MCF 10A (cell line): ENCODE measurements around the gene SRP54. TPM values are rescaled to one million over a fixed set of nuclear protein-coding genes. Genes with fewer than 3 reads are reported as not detected.

ENCODE experiments used
- BruUV-seq: library from RNA; stranded (reverse); fragments of 400-500 nt; replicated peaks from 2 replicates; lab custom pipeline; 2021; lab: Mats Ljungman, UMichigan
- CTCF ChIA-PET: fragments of 300-600 bp; sonication (Branson Sonifier 250); formaldehyde crosslinking; extraction: SDS; loops from one replicate; lab custom pipeline; 2021; ENCODE audit warnings: antibody characterized with exemption, inconsistent platforms; lab: Yijun Ruan, JAX
- POLR2A ChIA-PET: fragments of 300-600, 350-650 bp; sonication (Branson Sonifier 250); formaldehyde crosslinking; extraction: SDS; loops from one replicate; lab custom pipeline; 2020; ENCODE audit warnings: antibody characterized with exemption, inconsistent platforms; lab: Yijun Ruan, JAX
- DNase-seq: peaks from one replicate; pipeline ENCODE4 v3.0.0-alpha.2; 2018; ENCODE audit not compliant: unreplicated experiment
- H3K27ac Mint-ChIP-seq: one replicate; pipeline ENCODE4 v1.8.0; 2022; ENCODE audit warnings: mild to moderate bottlenecking, low read depth, mixed read lengths; ENCODE audit not compliant: unreplicated experiment
- H3K27me3 Mint-ChIP-seq: one replicate; pipeline ENCODE4 v1.8.0; 2022; ENCODE audit warnings: mixed read lengths; ENCODE audit not compliant: insufficient read depth, unreplicated experiment
- H3K36me3 Mint-ChIP-seq: one replicate; pipeline ENCODE4 v1.8.0; 2022; ENCODE audit warnings: mild to moderate bottlenecking, moderate library complexity, mixed read lengths; ENCODE audit not compliant: insufficient read depth, unreplicated experiment
- H3K4me1 Mint-ChIP-seq: one replicate; pipeline ENCODE4 v1.8.0; 2022; ENCODE audit warnings: mixed read lengths; ENCODE audit not compliant: insufficient read depth, unreplicated experiment
- H3K4me3 Mint-ChIP-seq: one replicate; pipeline ENCODE4 v1.8.0; 2022; ENCODE audit warnings: mild to moderate bottlenecking, moderate library complexity, mixed read lengths; ENCODE audit not compliant: unreplicated experiment
- H3K9me3 Mint-ChIP-seq: one replicate; pipeline ENCODE4 v1.8.0; 2022; ENCODE audit warnings: mixed read lengths; ENCODE audit not compliant: unreplicated experiment
- intact Hi-C: fragments of 100-400 bp; cut with micrococcal nuclease; formaldehyde crosslinking; loops from 2 replicates; pipeline ENCODE4 v1.14.1; 2022
- total RNA-seq: library from RNA; stranded (reverse); gene quantifications from 2 replicates; pipeline ENCODE4 v1.2.3, GENCODE V29; 2022
- TF ChIP-seq, protein P1 (sequence below): fragments of 200-600 bp; IDR thresholded peaks from one replicate; pipeline ENCODE4 v1.8.0; 2022; ENCODE audit warnings: antibody characterized with exemption, mild to moderate bottlenecking; ENCODE audit not compliant: unreplicated experiment

The SRP54 gene
- total RNA-seq, 1 experiment from 2014 or later: 77.4 TPM

DNA sequence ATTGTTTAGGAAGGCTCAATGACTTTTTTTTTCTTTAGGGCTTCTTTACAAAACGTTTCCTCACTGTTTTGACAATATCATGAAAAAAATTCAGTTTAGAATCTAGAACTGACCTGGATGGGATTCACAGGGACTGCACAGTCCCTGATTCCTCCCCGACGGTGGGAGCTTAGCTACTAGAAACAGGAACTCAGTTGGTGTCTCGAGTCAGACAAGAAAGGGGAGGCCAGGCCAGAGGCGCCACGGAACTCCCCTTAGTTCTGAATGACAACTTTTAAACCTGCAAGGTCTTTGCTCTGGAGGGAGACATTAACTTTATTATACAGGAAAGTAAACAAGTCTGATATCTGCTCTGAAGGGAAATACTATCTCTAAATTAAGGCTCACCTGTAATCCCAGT lies 45.4 kb upstream of the SRP54 start:
- TF ChIP-seq, protein P1, sequence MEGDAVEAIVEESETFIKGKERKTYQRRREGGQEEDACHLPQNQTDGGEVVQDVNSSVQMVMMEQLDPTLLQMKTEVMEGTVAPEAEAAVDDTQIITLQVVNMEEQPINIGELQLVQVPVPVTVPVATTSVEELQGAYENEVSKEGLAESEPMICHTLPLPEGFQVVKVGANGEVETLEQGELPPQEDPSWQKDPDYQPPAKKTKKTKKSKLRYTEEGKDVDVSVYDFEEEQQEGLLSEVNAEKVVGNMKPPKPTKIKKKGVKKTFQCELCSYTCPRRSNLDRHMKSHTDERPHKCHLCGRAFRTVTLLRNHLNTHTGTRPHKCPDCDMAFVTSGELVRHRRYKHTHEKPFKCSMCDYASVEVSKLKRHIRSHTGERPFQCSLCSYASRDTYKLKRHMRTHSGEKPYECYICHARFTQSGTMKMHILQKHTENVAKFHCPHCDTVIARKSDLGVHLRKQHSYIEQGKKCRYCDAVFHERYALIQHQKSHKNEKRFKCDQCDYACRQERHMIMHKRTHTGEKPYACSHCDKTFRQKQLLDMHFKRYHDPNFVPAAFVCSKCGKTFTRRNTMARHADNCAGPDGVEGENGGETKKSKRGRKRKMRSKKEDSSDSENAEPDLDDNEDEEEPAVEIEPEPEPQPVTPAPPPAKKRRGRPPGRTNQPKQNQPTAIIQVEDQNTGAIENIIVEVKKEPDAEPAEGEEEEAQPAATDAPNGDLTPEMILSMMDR: no peak
- Mint-ChIP-seq H3K9me3 (no peaks in the 10 kb centered on the region), H3K4me3 (no peak overlapping the region), H3K27ac (no peak overlapping the region), H3K4me1 (no peaks in the 10 kb centered on the region), H3K27me3 (no peaks in the 10 kb centered on the region), H3K36me3 (no peaks in the 10 kb centered on the region)
- intact Hi-C loops: no loop called here
- BruUV-seq: no TSS peak
- DNase-seq: no peak
- ChIA-PET CTCF (no interaction called here), POLR2A (interaction anchor here (1.0 kb wide), 1 partner anchor 21 kb away, joined by 4 read pairs; no protein-coding TSS in a partner anchor)

DNA sequence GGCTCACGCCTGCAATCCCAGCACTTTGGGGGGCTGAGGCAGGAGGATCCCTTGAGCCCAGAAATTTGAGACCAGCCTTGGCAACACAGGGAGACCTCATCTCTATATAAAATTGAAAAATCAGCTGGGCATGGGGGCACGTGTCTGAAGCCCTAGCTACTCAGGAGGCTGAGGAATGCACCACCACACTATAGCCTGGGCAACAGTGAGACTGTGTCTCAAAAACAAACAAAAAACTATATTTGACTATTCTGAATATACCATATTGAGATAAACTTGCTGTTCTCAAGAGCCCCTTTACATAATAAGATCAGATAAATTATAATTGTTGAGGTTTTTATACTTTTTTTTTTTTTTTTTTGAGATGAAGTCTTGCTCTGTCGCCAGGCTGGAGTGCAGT lies 44.9 kb upstream of the SRP54 start:
- POLR2A ChIA-PET: interaction anchor here (1.0 kb wide), 1 partner anchor 21 kb away, joined by 4 read pairs; no protein-coding TSS in a partner anchor
- Mint-ChIP-seq H3K36me3 (no peaks in the 10 kb centered on the region), H3K4me1 (no peaks in the 10 kb centered on the region), H3K27ac (no peak overlapping the region), H3K4me3 (no peak overlapping the region), H3K27me3 (no peaks in the 10 kb centered on the region), H3K9me3 (no peaks in the 10 kb centered on the region)
- no peak for DNase-seq
- CTCF ChIA-PET: no interaction called here
- TF ChIP-seq, protein P1: no peak
- BruUV-seq: no TSS peak
- intact Hi-C loops: no loop called here

DNA sequence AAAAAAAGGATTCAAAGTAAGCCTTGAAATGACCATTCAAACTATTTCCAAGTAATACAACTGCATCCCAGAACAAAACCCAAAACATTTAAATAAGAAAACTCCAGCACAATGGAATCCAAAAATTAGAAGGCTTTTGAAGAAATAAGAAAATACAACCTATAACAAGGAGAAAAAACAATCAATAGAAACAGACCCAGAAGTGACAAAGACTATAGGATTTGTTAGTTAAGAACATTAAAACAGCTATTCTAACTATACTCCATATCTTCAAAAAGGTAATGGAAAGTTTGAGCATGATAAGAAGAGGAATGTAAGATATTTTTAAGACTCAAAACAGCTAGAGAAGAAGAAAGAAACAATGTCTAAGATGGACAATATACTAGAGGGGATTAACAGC lies 39.3 kb upstream of the SRP54 start:
- POLR2A ChIA-PET: interaction anchor here (0.6 kb wide), 1 partner anchor 8 kb away, joined by 3 read pairs; no protein-coding TSS in a partner anchor

DNA sequence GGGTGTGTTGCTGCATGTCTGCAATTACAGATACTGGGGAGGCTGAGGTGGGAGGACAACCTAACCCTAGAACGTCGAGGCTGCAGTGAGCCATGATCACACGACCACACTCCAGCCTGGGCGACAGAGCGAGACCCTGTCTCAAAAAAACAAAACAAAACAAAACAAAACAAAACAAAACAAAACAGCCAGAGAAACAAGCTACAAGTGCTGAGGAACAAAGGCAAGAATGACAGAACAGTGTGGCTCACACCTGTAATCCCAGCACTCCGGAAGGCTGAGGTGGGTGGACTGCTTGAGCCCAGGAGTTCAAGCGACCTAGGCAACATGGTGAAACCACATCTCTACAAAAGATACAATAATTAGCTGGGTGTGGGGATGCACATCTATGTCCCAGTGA lies 38.0 kb upstream of the SRP54 start:
- Mint-ChIP-seq H3K4me1 (no peaks in the 10 kb centered on the region), H3K27me3 (no peaks in the 10 kb centered on the region), H3K36me3 (peaks cover 5% of the 10 kb centered on the region), H3K4me3 (no peak overlapping the region), H3K27ac (no peak overlapping the region), H3K9me3 (peaks cover 11% of the 10 kb centered on the region)
- intact Hi-C loops: no loop called here
- BruUV-seq: no TSS peak
- CTCF ChIA-PET: interaction anchor here (0.6 kb wide), 1 partner anchor 871 kb away, joined by 3 read pairs; no protein-coding TSS in a partner anchor
- POLR2A ChIA-PET: no interaction called here
- TF ChIP-seq, protein P1: no peak
- DNase-seq: no peak

More for the DNA sequence above, 39.3 kb upstream of the SRP54 start:
- CTCF ChIA-PET: no interaction called here
- no TSS peak for BruUV-seq
- Mint-ChIP-seq H3K36me3 (no peaks in the 10 kb centered on the region), H3K27ac (no peak overlapping the region), H3K9me3 (peaks cover 11% of the 10 kb centered on the region), H3K4me3 (no peak overlapping the region), H3K4me1 (no peaks in the 10 kb centered on the region), H3K27me3 (no peaks in the 10 kb centered on the region)
- no peak for DNase-seq
- TF ChIP-seq, protein P1: no peak
- intact Hi-C loops: no loop called here
